ENCODE data around the gene MAPK8. TPM values are rescaled to one million over a fixed set of nuclear protein-coding genes. Genes with fewer than 3 reads are reported as not detected.
"Not testable (repeated sequence)": the region's sequence is repeated elsewhere in the genome, so short reads cannot be mapped to it uniquely, and the experiment has no call there.

Gene MAPK8
- 10 to 100 TPM; 35.7 to 40.0 TPM for total RNA-seq

GRCh38 chr10:48306265-48306869 lies at the start of gene MAPK8:
Gene MAPK8 (plus strand): TSS chr10:48306677. CDS start chr10:48401661, 94,984 bp downstream.
- Mint-ChIP-seq H3K9me3 (ENCODE audit: low read depth) (no peaks in the 10 kb centered on the region), H3K27ac (peak within 1 kb of the TSS; percentile 58), H3K4me3 (peak within 1 kb of the TSS; percentile 72), H3K27me3 (no peaks in the 10 kb centered on the region), H3K36me3 (ENCODE audit: low read depth) (no peaks in the 10 kb centered on the region), H3K4me1 (peaks cover 30% of the 10 kb centered on the region)
- DNase-seq (peak; percentile 93), ATAC-seq (peak; percentile 86)
- ChIA-PET POLR2A (no interaction called here), CTCF (no interaction called here)
- intact Hi-C loops (cut with DNase I, micrococcal nuclease): loop anchor here (1.0 to 5.0 kb wide), 5 partner anchors 56 to 1233 kb away; partner anchors contain the start of gene ERCC6 (in 2 of the 2)

- intact Hi-C loops (cut with DNase I, micrococcal nuclease): no loop called here
- no peaks in the 10 kb centered on the region for H3K9me3 Mint-ChIP-seq (ENCODE audit: low read depth)
- no peaks in the 10 kb centered on the region for H3K36me3 Mint-ChIP-seq (ENCODE audit: low read depth)
- no peak for DNase-seq
- H3K4me3 Mint-ChIP-seq: no peak overlapping the region
- no peak overlapping the region for H3K27ac Mint-ChIP-seq
- ChIA-PET CTCF (interaction anchor here (0.7 to 1.0 kb wide), 2 partner anchors 400 to 620 kb away, joined by 3 read pairs; no protein-coding TSS in a partner anchor), POLR2A (no interaction called here)
- ATAC-seq: no peak
- H3K4me1 Mint-ChIP-seq: no peaks in the 10 kb centered on the region
- peaks cover 10% of the 10 kb centered on the region for H3K27me3 Mint-ChIP-seq
These were observed 49.0 kb upstream of the MAPK8 start for GRCh38 chr10:48257407-48257961.

- no peaks in the 10 kb centered on the region for H3K9me3 Mint-ChIP-seq (ENCODE audit: low read depth)
- ChIA-PET POLR2A (no interaction called here), CTCF (interaction anchor here (1.0 kb wide), 1 partner anchor 399 kb away, joined by 3 read pairs; no protein-coding TSS in a partner anchor)
- H3K4me3 Mint-ChIP-seq: no peak overlapping the region
- H3K4me1 Mint-ChIP-seq: no peaks in the 10 kb centered on the region
- DNase-seq (no peak), ATAC-seq (no peak)
- no peaks in the 10 kb centered on the region for H3K36me3 Mint-ChIP-seq (ENCODE audit: low read depth)
- no peak overlapping the region for H3K27ac Mint-ChIP-seq
- intact Hi-C loops (cut with DNase I, micrococcal nuclease): no loop called here
- H3K27me3 Mint-ChIP-seq: peaks cover 10% of the 10 kb centered on the region
These were observed 48.4 kb upstream of the MAPK8 start for GRCh38 chr10:48258105-48258504.

GRCh38 chr10:48266528-48266927 lies 39.9 kb upstream of the MAPK8 start:
- Mint-ChIP-seq H3K36me3 (ENCODE audit: low read depth) (no peaks in the 10 kb centered on the region), H3K27me3 (peaks cover 9% of the 10 kb centered on the region), H3K9me3 (ENCODE audit: low read depth) (no peaks in the 10 kb centered on the region), H3K4me1 (peaks cover 2% of the 10 kb centered on the region), H3K27ac (no peak overlapping the region), H3K4me3 (no peak overlapping the region)
- ChIA-PET POLR2A (no interaction called here), CTCF (no interaction called here)
- peak; percentile 33 for DNase-seq
- intact Hi-C loops (cut with DNase I, micrococcal nuclease): no loop called here
- ATAC-seq: peak; percentile 80

- ChIA-PET POLR2A (no interaction called here), CTCF (interaction anchor here (0.7 to 1.4 kb wide), 5 partner anchors 10 to 710 kb away, joined by 3 to 4 read pairs (median 3); no protein-coding TSS in a partner anchor)
- DNase-seq: no peak
- Mint-ChIP-seq H3K27ac (no peak overlapping the region), H3K36me3 (ENCODE audit: low read depth) (no peaks in the 10 kb centered on the region), H3K4me1 (peaks cover 2% of the 10 kb centered on the region), H3K4me3 (no peak overlapping the region), H3K9me3 (ENCODE audit: low read depth) (no peaks in the 10 kb centered on the region), H3K27me3 (peaks cover 7% of the 10 kb centered on the region)
- intact Hi-C loops (cut with DNase I, micrococcal nuclease): no loop called here
- ATAC-seq: no peak
These were observed 35.3 kb upstream of the MAPK8 start for GRCh38 chr10:48271047-48271730.

GRCh38 chr10:48272682-48273081 lies 33.8 kb upstream of the MAPK8 start:
- POLR2A ChIA-PET: no interaction called here
- intact Hi-C loops (cut with DNase I, micrococcal nuclease): loop anchor here in 1 of 2 experiments (1.0 kb wide), 1 partner anchor 11 kb away; no protein-coding TSS in a partner anchor
- peaks cover 7% of the 10 kb centered on the region for H3K27me3 Mint-ChIP-seq
- no peaks in the 10 kb centered on the region for H3K4me1 Mint-ChIP-seq
- H3K36me3 Mint-ChIP-seq (ENCODE audit: low read depth): no peaks in the 10 kb centered on the region
- no peak overlapping the region for H3K27ac Mint-ChIP-seq
- H3K9me3 Mint-ChIP-seq (ENCODE audit: low read depth): no peaks in the 10 kb centered on the region
- DNase-seq (no peak), ATAC-seq (no peak)
- no peak overlapping the region for H3K4me3 Mint-ChIP-seq
- CTCF ChIA-PET: no interaction called here

- H3K27ac Mint-ChIP-seq: no peak overlapping the region
- no peaks in the 10 kb centered on the region for H3K9me3 Mint-ChIP-seq (ENCODE audit: low read depth)
- CTCF ChIA-PET: interaction anchor here (0.7 kb wide), 1 partner anchor 272 kb away, joined by 3 read pairs; no protein-coding TSS in a partner anchor
- no peaks in the 10 kb centered on the region for H3K4me1 Mint-ChIP-seq
- ATAC-seq (no peak), DNase-seq (no peak)
- intact Hi-C loops (cut with DNase I, micrococcal nuclease): loop anchor here in 1 of 2 experiments (1.0 kb wide), 1 partner anchor 12 kb away; no protein-coding TSS in a partner anchor
- no peak overlapping the region for H3K4me3 Mint-ChIP-seq
- POLR2A ChIA-PET: no interaction called here
- H3K36me3 Mint-ChIP-seq (ENCODE audit: low read depth): no peaks in the 10 kb centered on the region
- peaks cover 7% of the 10 kb centered on the region for H3K27me3 Mint-ChIP-seq
These were observed 32.7 kb upstream of the MAPK8 start for GRCh38 chr10:48273741-48274140.

- intact Hi-C loops (cut with DNase I, micrococcal nuclease): no loop called here
- DNase-seq (no peak), ATAC-seq (no peak)
- no peaks in the 10 kb centered on the region for H3K9me3 Mint-ChIP-seq (ENCODE audit: low read depth)
- POLR2A ChIA-PET: no interaction called here
- H3K36me3 Mint-ChIP-seq (ENCODE audit: low read depth): no peaks in the 10 kb centered on the region
- no peak within 1 kb of the TSS for H3K4me3 Mint-ChIP-seq
- H3K4me1 Mint-ChIP-seq: no peaks in the 10 kb centered on the region
- no peak within 1 kb of the TSS for H3K27ac Mint-ChIP-seq
- CTCF ChIA-PET: no interaction called here
- peaks cover 9% of the 10 kb centered on the region for H3K27me3 Mint-ChIP-seq
These were observed 31.8 kb upstream of the MAPK8 start, which contains the start of gene FRMPD2 for GRCh38 chr10:48274636-48275035. Gene FRMPD2 (minus strand): TSS chr10:48274696. CDS start chr10:48274567, 129 bp downstream.

- H3K36me3 Mint-ChIP-seq (ENCODE audit: low read depth): no peaks in the 10 kb centered on the region
- no peak overlapping the region for H3K4me3 Mint-ChIP-seq
- CTCF ChIA-PET: no interaction called here
- DNase-seq (no peak), ATAC-seq (no peak)
- no peaks in the 10 kb centered on the region for H3K4me1 Mint-ChIP-seq
- POLR2A ChIA-PET: interaction anchor here (0.6 kb wide), 1 partner anchor 1277 kb away, joined by 3 read pairs; no protein-coding TSS in a partner anchor
- peaks cover 6% of the 10 kb centered on the region for H3K27me3 Mint-ChIP-seq
- no peak overlapping the region for H3K27ac Mint-ChIP-seq
- H3K9me3 Mint-ChIP-seq (ENCODE audit: low read depth): peaks cover 5% of the 10 kb centered on the region
- intact Hi-C loops (cut with DNase I, micrococcal nuclease): no loop called here
These were observed 29.4 kb upstream of the MAPK8 start for GRCh38 chr10:48277093-48277492.

GRCh38 chr10:48279081-48279751 lies 27.3 kb upstream of the MAPK8 start:
- no peak for ATAC-seq
- POLR2A ChIA-PET: no interaction called here
- intact Hi-C loops (cut with DNase I, micrococcal nuclease): no loop called here
- H3K36me3 Mint-ChIP-seq (ENCODE audit: low read depth): no peaks in the 10 kb centered on the region
- H3K27ac Mint-ChIP-seq: no peak overlapping the region
- peaks cover 11% of the 10 kb centered on the region for H3K9me3 Mint-ChIP-seq (ENCODE audit: low read depth)
- H3K4me3 Mint-ChIP-seq: no peak overlapping the region
- CTCF ChIA-PET: interaction anchor here (1.4 kb wide), 1 partner anchor 11 kb away, joined by 4 read pairs; no protein-coding TSS in a partner anchor
- no peaks in the 10 kb centered on the region for H3K4me1 Mint-ChIP-seq
- H3K27me3 Mint-ChIP-seq: peaks cover 11% of the 10 kb centered on the region
- DNase-seq: no peak

GRCh38 chr10:48281697-48282096 lies 24.8 kb upstream of the MAPK8 start:
- intact Hi-C loops (cut with DNase I, micrococcal nuclease); POLR2A ChIA-PET: not testable (repeated sequence)

More at GRCh38 chr10:48281697-48282096, 24.8 kb upstream of the MAPK8 start:
- DNase-seq; ATAC-seq; H3K4me1 Mint-ChIP-seq; H3K27ac Mint-ChIP-seq; H3K36me3 Mint-ChIP-seq (ENCODE audit: low read depth); CTCF ChIA-PET; H3K4me3 Mint-ChIP-seq: not testable (repeated sequence)
- Mint-ChIP-seq H3K27me3 (peaks cover 27% of the 10 kb centered on the region), H3K9me3 (ENCODE audit: low read depth) (peaks cover 11% of the 10 kb centered on the region)
